ENCODE results near the gene CYB561A3.

CYB561A3 gene

GRCh38 chr11:61347916-61348461 lies 13.7 kb downstream of the CYB561A3 start:
- no peak overlapping the region for H3K27ac ChIP-seq (ENCODE audit: poor library complexity, severe bottlenecking)
- TF ChIP-seq CTCF (IDR thresholded peaks at IDR 0.05; ENCODE audit: poor library complexity, severe bottlenecking): no peak
- H3K4me1 ChIP-seq (ENCODE audit: insufficient read depth, poor library complexity, severe bottlenecking): peaks cover 5% of the 10 kb centered on the region
- no peak overlapping the region for H3K4me3 ChIP-seq (ENCODE audit: severe bottlenecking)
- ATAC-seq (ENCODE audit: low read depth) (no peak), DNase-seq (ENCODE audit: low spot score) (no peak)
- H3K9me3 ChIP-seq (ENCODE audit: severe bottlenecking): no peaks in the 10 kb centered on the region
- peaks cover 19% of the 10 kb centered on the region for H3K36me3 ChIP-seq (ENCODE audit: low read depth)
- H3K27me3 ChIP-seq (ENCODE audit: insufficient read depth, poor library complexity, severe bottlenecking): no peaks in the 10 kb centered on the region

DNA sequence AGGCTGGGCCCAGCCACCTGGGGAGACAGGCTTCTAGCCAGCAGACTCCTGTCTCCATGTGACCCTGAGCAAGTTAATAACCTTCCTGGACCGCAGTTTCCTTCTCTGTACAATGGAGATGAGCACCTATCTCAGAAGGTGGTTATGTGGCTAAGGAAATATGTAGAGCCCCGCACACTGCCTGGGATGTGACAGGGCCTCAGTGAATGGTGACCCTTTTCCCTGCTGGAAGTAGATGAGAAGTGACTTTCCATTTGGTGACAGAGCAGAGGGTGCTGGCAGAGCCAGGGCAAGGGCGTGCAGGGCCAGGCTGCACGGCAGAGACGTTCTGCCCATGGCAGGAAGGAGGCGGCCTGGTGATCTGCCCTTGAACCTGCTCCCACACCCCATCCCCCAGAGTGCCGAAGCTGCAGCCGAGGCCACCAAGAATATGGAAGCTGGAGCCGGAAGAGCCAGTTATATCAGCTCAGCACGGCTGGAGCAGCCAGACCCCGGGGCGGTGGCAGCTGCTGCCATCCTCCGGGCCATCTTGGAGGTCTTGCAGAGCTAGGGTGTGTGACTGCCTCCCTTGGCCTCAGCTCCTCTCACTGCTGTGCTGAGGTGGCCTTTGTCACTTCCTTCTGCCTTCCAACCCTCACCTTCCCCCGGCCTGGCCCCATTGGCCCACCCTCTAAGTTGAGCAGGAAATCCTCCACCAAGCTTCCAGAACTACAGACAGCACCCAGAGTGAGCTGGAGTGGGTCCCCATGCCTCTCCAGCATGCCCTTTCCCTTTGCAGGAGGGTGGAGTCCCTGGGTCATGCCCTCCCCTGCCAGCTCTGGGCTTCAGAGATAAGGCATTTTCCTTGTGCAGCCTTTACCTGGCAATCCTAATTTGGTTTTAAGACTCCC lies 15.5 kb downstream of the CYB561A3 start:
- Histone ChIP-seq H3K27ac (ENCODE audit: poor library complexity, severe bottlenecking) (no peak overlapping the region), H3K4me3 (ENCODE audit: severe bottlenecking) (no peak overlapping the region), H3K36me3 (ENCODE audit: low read depth) (peaks cover 15% of the 10 kb centered on the region), H3K9me3 (ENCODE audit: severe bottlenecking) (no peaks in the 10 kb centered on the region), H3K4me1 (ENCODE audit: insufficient read depth, poor library complexity, severe bottlenecking) (peaks cover 5% of the 10 kb centered on the region), H3K27me3 (ENCODE audit: insufficient read depth, poor library complexity, severe bottlenecking) (no peaks in the 10 kb centered on the region)
- ATAC-seq (ENCODE audit: low read depth): no peak
- DNase-seq (ENCODE audit: low spot score): no peak
- TF ChIP-seq CTCF (IDR thresholded peaks at IDR 0.05; ENCODE audit: poor library complexity, severe bottlenecking): no peak

GRCh38 chr11:61345170-61345610 lies 16.5 kb downstream of the CYB561A3 start:
- DNase-seq (ENCODE audit: low spot score) (no peak), ATAC-seq (ENCODE audit: low read depth) (no peak)
- no peak for TF ChIP-seq CTCF (IDR thresholded peaks at IDR 0.05; ENCODE audit: poor library complexity, severe bottlenecking)
- no peak overlapping the region for H3K4me3 ChIP-seq (ENCODE audit: severe bottlenecking)
- H3K4me1 ChIP-seq (ENCODE audit: insufficient read depth, poor library complexity, severe bottlenecking): peaks cover 5% of the 10 kb centered on the region
- H3K9me3 ChIP-seq (ENCODE audit: severe bottlenecking): no peaks in the 10 kb centered on the region
- no peak overlapping the region for H3K27ac ChIP-seq (ENCODE audit: poor library complexity, severe bottlenecking)
- peaks cover 11% of the 10 kb centered on the region for H3K36me3 ChIP-seq (ENCODE audit: low read depth)
- H3K27me3 ChIP-seq (ENCODE audit: insufficient read depth, poor library complexity, severe bottlenecking): no peaks in the 10 kb centered on the region

GRCh38 chr11:61343792-61344745 lies 17.6 kb downstream of the CYB561A3 start:
- TF ChIP-seq CTCF (IDR thresholded peaks at IDR 0.05; ENCODE audit: poor library complexity, severe bottlenecking): no peak
- ATAC-seq (ENCODE audit: low read depth) (no peak), DNase-seq (ENCODE audit: low spot score) (no peak)
- no peaks in the 10 kb centered on the region for H3K27me3 ChIP-seq (ENCODE audit: insufficient read depth, poor library complexity, severe bottlenecking)
- H3K27ac ChIP-seq (ENCODE audit: poor library complexity, severe bottlenecking): no peak overlapping the region
- H3K9me3 ChIP-seq (ENCODE audit: severe bottlenecking): no peaks in the 10 kb centered on the region
- no peak overlapping the region for H3K4me3 ChIP-seq (ENCODE audit: severe bottlenecking)
- peaks cover under 1% of the 10 kb centered on the region for H3K4me1 ChIP-seq (ENCODE audit: insufficient read depth, poor library complexity, severe bottlenecking)
- peaks cover 15% of the 10 kb centered on the region for H3K36me3 ChIP-seq (ENCODE audit: low read depth)

Data from RWPE2 (cell line).